NOMO-1 (cell line): ENCODE data around the gene FUBP3.
A peak's percentile ranks its signal among the peaks of the same experiment; 100 is the strongest.
"Not testable (repeated sequence)": the region's sequence is repeated elsewhere in the genome, so short reads cannot be mapped to it uniquely, and the experiment has no call there.

Experiments used
- DNase-seq, 2 experiments: peaks; one replicate each; lab custom pipeline; 2025; ENCODE audit not compliant: unreplicated experiment in 2 of 2; lab: John Stamatoyannopoulos, UW

FUBP3 gene

GRCh38 chr9:130680836-130681768 is 101.7 kb downstream of the FUBP3 start:
- DNase-seq, result peak; percentile 79 to 83

DNA sequence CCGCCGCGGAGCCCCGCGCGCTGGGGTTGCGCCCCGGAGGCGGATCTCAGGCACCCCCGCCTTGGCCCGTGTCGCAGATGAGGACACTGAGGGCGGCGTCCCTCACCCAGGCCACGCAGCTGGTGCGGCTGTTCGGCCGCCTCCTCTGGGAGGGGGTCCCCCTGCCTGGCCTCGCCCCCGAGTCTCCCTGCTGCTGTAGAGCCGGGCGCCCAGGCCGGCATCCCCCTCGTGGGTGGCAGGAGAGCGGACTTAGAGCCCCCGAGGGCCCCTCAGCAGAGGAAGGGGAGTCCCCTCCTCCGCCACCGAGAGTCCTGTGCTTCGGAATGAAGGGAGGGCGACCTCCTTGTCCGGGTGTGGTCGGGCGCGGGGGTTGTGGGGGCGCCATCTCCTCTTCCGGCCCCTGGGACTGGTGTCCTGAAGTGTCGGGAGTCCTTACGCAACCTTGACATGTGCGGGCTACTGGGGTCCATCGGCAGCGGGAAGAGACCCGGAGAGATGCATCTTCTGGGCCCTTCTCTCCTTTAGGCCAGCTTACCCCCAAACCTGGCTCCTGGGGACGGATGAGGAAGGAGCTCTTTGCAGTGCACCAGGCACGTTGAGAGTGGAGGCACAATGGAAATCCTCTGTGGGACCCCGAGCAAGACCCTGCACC is 102.5 kb downstream of the FUBP3 start:
- no peak for DNase-seq

DNA sequence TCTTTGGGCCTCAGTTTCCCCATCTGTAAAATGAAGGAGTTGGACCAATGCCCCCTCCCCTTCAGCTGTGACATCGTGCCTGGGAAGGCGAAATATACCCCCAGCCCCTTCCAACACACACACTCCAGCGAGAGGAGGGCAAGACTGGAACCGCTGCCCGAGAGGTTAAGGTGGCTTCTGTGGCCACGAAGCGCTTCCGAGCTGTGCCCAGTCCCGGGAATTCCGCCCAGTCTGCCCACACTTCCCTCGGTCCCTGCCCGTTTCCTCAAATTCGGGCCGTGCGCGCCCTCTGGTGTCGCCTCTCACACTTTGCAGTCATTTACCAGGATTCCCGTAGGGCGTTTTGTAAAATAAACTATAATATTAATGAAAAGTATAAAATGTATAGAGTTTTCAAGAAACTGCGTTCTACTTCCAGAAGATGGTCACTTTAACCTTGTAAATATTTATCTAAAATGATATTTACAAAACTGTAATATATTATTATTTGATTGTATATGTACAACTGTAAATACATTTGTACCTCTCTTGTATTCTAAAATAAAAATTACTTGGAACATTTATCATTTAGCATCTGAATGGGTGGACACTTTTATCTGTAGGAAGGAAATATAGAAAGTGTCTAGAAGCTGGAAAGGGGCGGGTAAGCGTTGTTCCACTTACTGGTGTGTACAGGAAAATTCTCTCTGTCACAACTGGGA is 103.2 kb downstream of the FUBP3 start:
- peak; percentile 38 to 47 for DNase-seq

DNA sequence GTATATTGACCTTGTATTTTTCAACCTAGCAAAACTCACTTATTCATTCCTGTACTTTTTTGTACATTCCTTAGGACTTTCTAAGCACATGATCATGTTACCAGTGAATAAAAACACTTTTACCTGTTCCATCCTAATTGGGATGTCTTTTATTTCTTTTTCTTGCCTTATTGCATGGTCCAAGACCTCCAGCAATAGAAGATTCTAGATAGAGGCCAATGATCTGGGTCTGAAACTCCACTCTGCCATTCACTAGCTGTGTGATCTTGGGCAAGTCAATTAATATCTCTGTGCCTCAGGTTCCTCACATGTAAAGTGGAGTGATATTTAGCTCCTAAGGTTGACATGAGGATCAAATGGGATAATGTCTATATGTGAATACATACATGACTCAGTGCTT is 105.7 kb downstream of the FUBP3 start:
- DNase-seq, result no peak

DNA sequence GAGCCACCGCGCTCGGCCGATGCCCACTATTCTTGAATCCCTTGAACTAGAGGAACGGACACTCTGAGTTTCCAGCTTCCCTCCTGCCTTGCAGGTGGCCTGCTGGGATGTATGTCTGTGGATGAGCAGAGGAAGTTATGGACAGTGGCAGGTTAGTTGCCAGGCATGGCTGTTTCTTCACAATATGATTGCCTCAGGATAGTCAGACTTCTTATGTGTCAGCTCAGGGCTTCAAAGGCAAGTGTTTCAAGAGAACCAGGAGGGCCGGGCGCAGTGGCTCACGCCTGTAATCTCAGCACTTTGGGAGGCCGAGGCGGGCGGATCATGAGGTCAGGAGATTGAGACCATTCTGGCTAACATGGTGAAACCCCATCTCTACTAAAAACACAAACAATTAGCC is 106.6 kb downstream of the FUBP3 start:
- not testable (repeated sequence) for DNase-seq

GRCh38 chr9:130687615-130688014 is 108.2 kb downstream of the FUBP3 start:
- no peak for DNase-seq
